Measurements from ENCODE around the gene HSPA9. TPM values are rescaled to one million over a fixed set of nuclear protein-coding genes. Genes with fewer than 3 reads are reported as not detected.

The HSPA9 gene
- total and polyA plus RNA-seq, 10 of the 15 experiments (the other 5 are each of a cell fraction or from before 2014, with no cell fraction given) = 145 to 455 (median 343) TPM

- Histone ChIP-seq H3K9me3 (replicated peaks; ENCODE audit: control insufficient read depth, insufficient read depth, low read length) (no peaks in the 10 kb centered on the region), H3K27ac (ENCODE audit: control insufficient read depth, insufficient read depth) (no peak overlapping the region), H3K4me3 (no peak overlapping the region), H3K79me2 (ENCODE audit: control insufficient read depth, insufficient read depth, low read length) (no peaks in the 10 kb centered on the region), H3K9ac (ENCODE audit: control insufficient read depth, insufficient read depth, low read length) (no peak overlapping the region), H2AFZ (ENCODE audit: control insufficient read depth, low read depth, low read length) (no peak overlapping the region), H3K4me2 (ENCODE audit: control insufficient read depth, insufficient read depth) (no peak overlapping the region), H3K36me3 (ENCODE audit: control insufficient read depth in 2 of 2, insufficient read depth in 2 of 2, low read length in 1 of 2) (no peaks in the 10 kb centered on the region), H3K27me3 (replicated peaks in 1 of 2; ENCODE audit: control insufficient read depth in 2 of 2, insufficient read depth in 2 of 2, low read length in 1 of 2) (no peaks in the 10 kb centered on the region), H4K20me1 (ENCODE audit: control insufficient read depth, insufficient read depth) (no peaks in the 10 kb centered on the region), H3K4me1 (ENCODE audit: control insufficient read depth, insufficient read depth, low read length) (no peaks in the 10 kb centered on the region)
- CTCF ChIA-PET = no interaction called here
- in situ Hi-C loops (cut with MboI) (no loop called here), intact Hi-C loops (cut with micrococcal nuclease; ENCODE audit: unreplicated experiment) (no loop called here)
- TF ChIP-seq USF2 (IDR thresholded peaks at IDR 0.05; ENCODE audit: borderline replicate concordance, low read depth, low read length) = no peak
- no peak for TF ChIP-seq ZBTB33 (IDR thresholded peaks at IDR 0.05)
- no peak for TF ChIP-seq KAT2A (conservative IDR thresholded peaks at IDR 0.05; ENCODE audit: control insufficient read depth, low read depth, low read length)
- no peak for TF ChIP-seq MAX (IDR thresholded peaks at IDR 0.05; ENCODE audit: low read depth, low read length)
- no peak for TF ChIP-seq FOXK2 (IDR thresholded peaks at IDR 0.05)
- SMC1A ChIA-PET (ENCODE audit: uncharacterized antibody, unreplicated experiment) = no interaction called here
- no peak for ATAC-seq
- POLR2A ChIA-PET = no interaction called here
- no peak for FAIRE-seq
- no TSS peak for BruUV-seq (replicated peaks)
- 79% methylated on average over 3 of the region's 3 CpGs for WGBS (ENCODE audit: insufficient coverage, insufficient replicate concordance, low lambda C conversion rate, missing lambda C conversion rate)
- RAD21 ChIA-PET (ENCODE audit: unreplicated experiment) = no interaction called here
- no peak for DNase-seq (ENCODE audit: low read depth, low spot score)
Measured at GRCh38 chr5:138582959-138583358, 7.8 kb upstream of the HSPA9 start.
